ENCODE results near the gene TNFSF8. TPM values are rescaled to one million over a fixed set of nuclear protein-coding genes. Genes with fewer than 3 reads are reported as not detected.
A peak's percentile ranks its signal among the peaks of the same experiment; 100 is the strongest.

The TNFSF8 gene
- total RNA-seq = 0.46 TPM
- long read RNA-seq = 0 reads

- intact Hi-C loops (cut with DNase I) = no loop called here
- DNase-seq = peak; percentile 54
- peak; percentile 39 for ATAC-seq (ENCODE audit: poor library complexity)
These were observed at the start of gene TNFSF8 for GRCh38 chr9:114930056-114930812. Gene TNFSF8 (minus strand): TSS chr9:114930591. CDS start chr9:114930303, 288 bp downstream.

- no peak for DNase-seq
- intact Hi-C loops (cut with DNase I) = no loop called here
- ATAC-seq (ENCODE audit: poor library complexity) = no peak
These were observed 42.8 kb upstream of the TNFSF8 start for GRCh38 chr9:114973216-114973615.

- DNase-seq (no peak), ATAC-seq (ENCODE audit: poor library complexity) (no peak)
- intact Hi-C loops (cut with DNase I) = no loop called here
These were observed 42.2 kb upstream of the TNFSF8 start for GRCh38 chr9:114972510-114973136.

- DNase-seq (no peak), ATAC-seq (ENCODE audit: poor library complexity) (no peak)
- intact Hi-C loops (cut with DNase I) = no loop called here
These were observed 38.9 kb upstream of the TNFSF8 start for GRCh38 chr9:114969269-114969668.

- intact Hi-C loops (cut with DNase I) = no loop called here
- ATAC-seq (ENCODE audit: poor library complexity) = no peak
- DNase-seq = no peak
These were observed 38.3 kb upstream of the TNFSF8 start for GRCh38 chr9:114968671-114969070.

GRCh38 chr9:114965564-114965963 lies 35.2 kb upstream of the TNFSF8 start:
- ATAC-seq (ENCODE audit: poor library complexity) = no peak

GRCh38 chr9:114962809-114963208 lies 32.4 kb upstream of the TNFSF8 start:
- ATAC-seq (ENCODE audit: poor library complexity) (no peak), DNase-seq (no peak)
- intact Hi-C loops (cut with DNase I) = no loop called here

More at GRCh38 chr9:114965564-114965963, 35.2 kb upstream of the TNFSF8 start:
- no peak for DNase-seq
- intact Hi-C loops (cut with DNase I) = no loop called here

GRCh38 chr9:114960276-114960675 lies 29.9 kb upstream of the TNFSF8 start:
- intact Hi-C loops (cut with DNase I) = no loop called here
- no peak for ATAC-seq (ENCODE audit: poor library complexity)
- no peak for DNase-seq

- ATAC-seq (ENCODE audit: poor library complexity) (no peak), DNase-seq (no peak)
- intact Hi-C loops (cut with DNase I) = no loop called here
These were observed 28.4 kb upstream of the TNFSF8 start for GRCh38 chr9:114958844-114959235.

- intact Hi-C loops (cut with DNase I) = no loop called here
- DNase-seq = peak; percentile 66
- peak; percentile 71 for ATAC-seq (ENCODE audit: poor library complexity)
These were observed 27.8 kb upstream of the TNFSF8 start for GRCh38 chr9:114958021-114958843.

- intact Hi-C loops (cut with DNase I) = no loop called here
- ATAC-seq (ENCODE audit: poor library complexity) (no peak), DNase-seq (no peak)
These were observed 27.2 kb upstream of the TNFSF8 start for GRCh38 chr9:114957558-114957957.

- DNase-seq (no peak), ATAC-seq (ENCODE audit: poor library complexity) (peak; percentile 23)
These were observed 24.7 kb upstream of the TNFSF8 start for GRCh38 chr9:114954956-114955582.

GRCh38 chr9:114953959-114954358 lies 23.6 kb upstream of the TNFSF8 start:
- ATAC-seq (ENCODE audit: poor library complexity) (peak; percentile 91), DNase-seq (no peak)
- intact Hi-C loops (cut with DNase I) = no loop called here

More at GRCh38 chr9:114954956-114955582, 24.7 kb upstream of the TNFSF8 start:
- intact Hi-C loops (cut with DNase I) = no loop called here

- DNase-seq = no peak
- ATAC-seq (ENCODE audit: poor library complexity) = no peak
- intact Hi-C loops (cut with DNase I) = no loop called here
These were observed 22.7 kb upstream of the TNFSF8 start for GRCh38 chr9:114953046-114953445.

GRCh38 chr9:114950761-114951160 lies 20.4 kb upstream of the TNFSF8 start:
- DNase-seq = no peak
- no peak for ATAC-seq (ENCODE audit: poor library complexity)
- intact Hi-C loops (cut with DNase I) = no loop called here

GRCh38 chr9:114947058-114947457 lies 16.7 kb upstream of the TNFSF8 start:
- ATAC-seq (ENCODE audit: poor library complexity) = no peak
- intact Hi-C loops (cut with DNase I) = no loop called here
- DNase-seq = no peak

- intact Hi-C loops (cut with DNase I) = no loop called here
- no peak for DNase-seq
- peak; percentile 31 for ATAC-seq (ENCODE audit: poor library complexity)
These were observed 15.4 kb upstream of the TNFSF8 start for GRCh38 chr9:114945616-114946412.

- intact Hi-C loops (cut with DNase I) = no loop called here
- ATAC-seq (ENCODE audit: poor library complexity) (no peak), DNase-seq (no peak)
These were observed 11.0 kb upstream of the TNFSF8 start for GRCh38 chr9:114941376-114941775.

All from Right ventricle myocardium superior (tissue), 1 donor.